Testis (tissue), 3 donors: ENCODE data around the gene UBE2L3. TPM values are rescaled to one million over a fixed set of nuclear protein-coding genes. Genes with fewer than 3 reads are reported as not detected.
"Not testable (repeated sequence)": the region's sequence is repeated elsewhere in the genome, so short reads cannot be mapped to it uniquely, and the experiment has no call there.

ENCODE experiments used
- DNase-seq: peaks from one replicate; pipeline ENCODE4 v3.0.0-alpha.2; 2019
- H3K27ac ChIP-seq, 2 donors: fragments of 200-600 bp; sonication (generic); one replicate each; pipeline ENCODE4 v1.5.1; 2019
- H3K27me3 ChIP-seq: fragments of 200-600 bp; sonication (generic); one replicate; pipeline ENCODE4 v1.5.1; 2019
- H3K36me3 ChIP-seq: fragments of 200-600 bp; sonication (generic); one replicate; pipeline ENCODE4 v1.5.1; 2017; ENCODE audit warnings: low read depth; ENCODE audit errors: missing control alignments
- H3K4me1 ChIP-seq: fragments of 200-600 bp; sonication (generic); one replicate; pipeline ENCODE4 v1.5.1; 2019
- H3K4me3 ChIP-seq, 2 donors: fragments of 200-600 bp; sonication (generic); one replicate each; pipeline ENCODE4 v1.5.1; 2017 to 2019
- H3K9me3 ChIP-seq: fragments of 200-600 bp; sonication (generic); one replicate; pipeline ENCODE4 v1.5.1; 2017
- CTCF ChIP-seq, 3 experiments: fragments of 450-650 bp in 2 of 3; fragments of 200-600 bp in 1 of 3; sonication (generic) in 1 of 3; IDR thresholded peaks; one replicate each; pipeline ENCODE4 v1.5.1; 2016 to 2019; ENCODE audit warnings: antibody characterized with exemption in 3 of 3, mild to moderate bottlenecking in 2 of 3, moderate library complexity in 1 of 3
- POLR2A ChIP-seq: fragments of 450-650 bp; IDR thresholded peaks from one replicate; pipeline ENCODE4 v1.6.1; 2017; ENCODE audit warnings: antibody characterized with exemption, mild to moderate bottlenecking, moderate library complexity
- WGBS, 2 donors: methylation state at CpG; one replicate each; pipeline ENCODE4 v1.1.5; 2018; 5-methylcytosine and 5-hydroxymethylcytosine counted together
- intact Hi-C: fragments of 100-400 bp; cut with DNase I; formaldehyde crosslinking; loops from one replicate; pipeline ENCODE4 v1.15.1; 2023; ENCODE audit warnings: low total_unique reads
- polyA plus RNA-seq: library from polyadenylated mRNA; stranded (reverse); fragments of 350-450 nt; fragmentation: Illumina TruSeq; extraction: RNeasy Lipid Tissue Mini Kit (QIAGEN cat#74804); gene quantifications from one replicate; pipeline ENCODE4 v1.2.3, GENCODE V29; 2014; ENCODE audit warnings: low read depth, low replicate concordance; ENCODE audit not compliant: insufficient read depth
- total RNA-seq, 2 donors: library from RNA; depleted of rRNA; stranded (reverse); fragments of >200 nt; gene quantifications; one replicate each; pipeline ENCODE4 v1.2.3, GENCODE V29; 2016

UBE2L3 gene
- total and polyA plus RNA-seq, 3 donors from 2014 or later: 61.4 to 66.8 (median 63.3) TPM

- intact Hi-C loops: no loop called here
- no peak for TF ChIP-seq CTCF (IDR thresholded peaks at IDR 0.05)
- TF ChIP-seq POLR2A: no peak
Observed at GRCh38 chr22:21643533-21644357, 76.2 kb downstream of the UBE2L3 start.

GRCh38 chr22:21645513-21645912, 78.0 kb downstream of the UBE2L3 start:
- WGBS, 2 donors: 79 to 90% methylated on average over 6 of the region's 6 CpGs
- H3K36me3 ChIP-seq, DNase-seq, H3K27ac ChIP-seq, intact Hi-C loops, H3K4me3 ChIP-seq, H3K9me3 ChIP-seq, H3K27me3 ChIP-seq, H3K4me1 ChIP-seq: not testable (repeated sequence)

More at GRCh38 chr22:21643533-21644357, 76.2 kb downstream of the UBE2L3 start:
- Histone ChIP-seq H3K4me1 (peaks cover 4% of the 10 kb centered on the region), H3K9me3 (no peaks in the 10 kb centered on the region), H3K27ac (no peak overlapping the region), H3K36me3 (no peaks in the 10 kb centered on the region), H3K27me3 (no peaks in the 10 kb centered on the region), H3K4me3 (no peak overlapping the region)
- 86 to 87% methylated on average over 15 to 22 of the region's 22 CpGs for WGBS, 2 donors
- DNase-seq: no peak

GRCh38 chr22:21646608-21647590, 79.4 kb downstream of the UBE2L3 start:
- Histone ChIP-seq H3K4me3 (no peak overlapping the region), H3K9me3 (no peaks in the 10 kb centered on the region), H3K36me3 (no peaks in the 10 kb centered on the region), H3K4me1 (peaks cover 14% of the 10 kb centered on the region), H3K27me3 (no peaks in the 10 kb centered on the region), H3K27ac (no peak overlapping the region)
- 50 to 54% methylated on average over 13 to 14 of the region's 14 CpGs for WGBS, 2 donors
- DNase-seq: peak; percentile 92
- TF ChIP-seq POLR2A: no peak
- TF ChIP-seq CTCF (IDR thresholded peaks at IDR 0.05): peak; percentile 66 to 81 (median 76)
- intact Hi-C loops: no loop called here

- TF ChIP-seq CTCF (IDR thresholded peaks at IDR 0.05) (no peak), POLR2A (no peak)
- intact Hi-C loops: no loop called here
- no peak overlapping the region for H3K27ac ChIP-seq
- no peaks in the 10 kb centered on the region for H3K36me3 ChIP-seq
- no peaks in the 10 kb centered on the region for H3K27me3 ChIP-seq
- H3K4me3 ChIP-seq: no peak overlapping the region
- DNase-seq: no peak
- no peaks in the 10 kb centered on the region for H3K9me3 ChIP-seq
- 90 to 93% methylated on average over 7 of the region's 7 CpGs for WGBS, 2 donors
- H3K4me1 ChIP-seq: peaks cover 13% of the 10 kb centered on the region
Observed at GRCh38 chr22:21650280-21650679, 82.8 kb downstream of the UBE2L3 start.
